HCT116 (cell line): ENCODE measurements around the gene ZFP57. TPM values are rescaled to one million over a fixed set of nuclear protein-coding genes. Genes with fewer than 3 reads are reported as not detected.

ENCODE experiments used
- ATAC-seq: fragments of 200-7000 bp; cut with Tn5 transposase; 2 replicates; pipeline ENCODE4 v1.9.1; 2020; ENCODE audit warnings: mild to moderate bottlenecking, moderate library complexity
- BruUV-seq: library from RNA; stranded (reverse); fragments of 400-500 nt; replicated peaks from 2 replicates; lab custom pipeline; 2021; lab: Mats Ljungman, UMichigan
- CTCF ChIA-PET: fragments of 300-600 bp; sonication (Branson Sonifier 250); formaldehyde crosslinking; loops from one replicate; lab custom pipeline; 2021; ENCODE audit warnings: antibody characterized with exemption; lab: Charles Lee
- POLR2A ChIA-PET: fragments of 300-600, 350-600 bp; sonication (Branson Sonifier 250); formaldehyde crosslinking; loops from one replicate; lab custom pipeline; 2021; ENCODE audit warnings: antibody characterized with exemption; lab: Charles Lee
- RAD21 ChIA-PET, 2 experiments: fragments of 300-600 bp; sonication (Branson Sonifier 250); formaldehyde crosslinking; loops; one replicate each; lab custom pipeline; 2023; ENCODE audit warnings: low total read pairs in 2 of 2; ENCODE audit not compliant: uncharacterized antibody in 2 of 2, unreplicated experiment in 2 of 2, low non-redundant PET in 1 of 2; lab: Charles Lee
- DNase-seq: peaks from one replicate; pipeline ENCODE4 v3.0.0-alpha.2; 2010; ENCODE audit warnings: low read depth, low spot score
- H2AFZ ChIP-seq: fragments of 200-600 bp; shearing (Covaris generic), sonication (generic); 2 replicates; pipeline ENCODE4 v1.6.1; 2017; ENCODE audit warnings: low read depth, mixed run types, mixed read lengths, antibody characterized with exemption, low read length; ENCODE audit not compliant: poor library complexity, severe bottlenecking
- H3K27ac ChIP-seq: 2 replicates; pipeline ENCODE4 v1.5.1; 2012; ENCODE audit warnings: low read depth, low read length
- H3K27me3 ChIP-seq: fragments of 200-600 bp; sonication (generic); 2 replicates; pipeline ENCODE4 v1.6.1; 2016; ENCODE audit warnings: mixed run types, low read length, mixed read lengths; ENCODE audit not compliant: insufficient read depth
- H3K36me3 ChIP-seq, 2 experiments: fragments of 200-500 bp in 1 of 2; fragments of 200-600 bp in 1 of 2; sonication (Bioruptor generic) in 1 of 2; sonication (generic) in 1 of 2; 2 replicates each; pipeline versions ENCODE4 v1.5.1 to v1.6.1; 2014 to 2016; ENCODE audit warnings: low read length in 2 of 2, inconsistent platforms in 1 of 2, mixed read lengths in 1 of 2, mixed run types in 1 of 2; ENCODE audit not compliant: insufficient read depth in 2 of 2, control insufficient read depth in 1 of 2
- H3K4me1 ChIP-seq, 2 experiments: fragments of 200-600 bp in 1 of 2; sonication (generic) in 1 of 2; 2 replicates each; pipeline versions ENCODE4 v1.5.1 to v1.6.1; 2012 to 2017; ENCODE audit warnings: low read length in 2 of 2, inconsistent platforms in 1 of 2, mild to moderate bottlenecking in 1 of 2, mixed read lengths in 1 of 2, mixed run types in 1 of 2, moderate library complexity in 1 of 2; ENCODE audit not compliant: insufficient read depth in 2 of 2, control insufficient read depth in 1 of 2
- H3K4me2 ChIP-seq: fragments of 200-600 bp; sonication (generic); 2 replicates; pipeline ENCODE4 v1.6.1; 2017; ENCODE audit warnings: mixed run types, low read length, mixed read lengths
- H3K4me3 ChIP-seq, 2 experiments: fragments of 200-600 bp in 1 of 2; sonication (generic) in 1 of 2; replicated peaks in 1 of 2; 2 replicates each; pipeline ENCODE4 v1.5.1; 2011 to 2016; ENCODE audit warnings: low read length in 2 of 2, control low read depth in 1 of 2, low read depth in 1 of 2, mild to moderate bottlenecking in 1 of 2, mixed read lengths in 1 of 2, mixed run types in 1 of 2
- H3K79me2 ChIP-seq: fragments of 200-600 bp; sonication (generic); 2 replicates; pipeline ENCODE4 v1.6.1; 2017; ENCODE audit warnings: mild to moderate bottlenecking, mixed run types, low read length, moderate library complexity, mixed read lengths; ENCODE audit not compliant: insufficient read depth
- H3K9ac ChIP-seq: fragments of 200-600 bp; sonication (generic); 2 replicates; pipeline ENCODE4 v1.6.1; 2016; ENCODE audit warnings: low read length, mixed read lengths
- H3K9me2 ChIP-seq: fragments of 200-600 bp; sonication (generic), shearing (Covaris generic); 2 replicates; pipeline ENCODE4 v1.6.1; 2017; ENCODE audit warnings: mixed run types, mild to moderate bottlenecking, moderate library complexity; ENCODE audit not compliant: insufficient read depth
- H3K9me3 ChIP-seq, 2 experiments: fragments of 200-500 bp in 1 of 2; fragments of 200-600 bp in 1 of 2; sonication (Bioruptor generic) in 1 of 2; sonication (generic) in 1 of 2; 2 replicates each; pipeline ENCODE4 v1.6.1; 2014 to 2017; ENCODE audit warnings: low read length in 2 of 2, mixed read lengths in 2 of 2, inconsistent platforms in 1 of 2, low read depth in 1 of 2, mild to moderate bottlenecking in 1 of 2, mixed run types in 1 of 2, moderate library complexity in 1 of 2; ENCODE audit not compliant: control insufficient read depth in 1 of 2, insufficient read depth in 1 of 2
- H4K20me1 ChIP-seq: fragments of 200-600 bp; sonication (generic), shearing (Covaris generic); 2 replicates; pipeline ENCODE4 v1.6.1; 2017; ENCODE audit warnings: mixed run types, mild to moderate bottlenecking, moderate library complexity; ENCODE audit not compliant: insufficient read depth
- ATF3 ChIP-seq: IDR thresholded peaks from 2 replicates; pipeline ENCODE4 v1.6.1; 2012
- CTCF ChIP-seq, 3 experiments: fragments of 200-600 bp in 1 of 3; sonication (generic) in 1 of 3; IDR thresholded peaks in 2 of 3; conservative IDR thresholded peaks in 1 of 3; 2 replicates each; pipeline ENCODE4 v1.5.1; 2012 to 2017; ENCODE audit warnings: low read depth in 2 of 3, low read length in 2 of 3, antibody characterized with exemption in 1 of 3, borderline replicate concordance in 1 of 3, control low read depth in 1 of 3, mild to moderate bottlenecking in 1 of 3, mixed read lengths in 1 of 3, mixed run types in 1 of 3, moderate library complexity in 1 of 3; ENCODE audit not compliant: insufficient read depth in 1 of 3
- ELF1 ChIP-seq: IDR thresholded peaks from 2 replicates; pipeline ENCODE4 v1.6.1; 2012; ENCODE audit warnings: low read depth, borderline replicate concordance
- EZH2 ChIP-seq: fragments of 200-600 bp; sonication (generic); IDR thresholded peaks from 2 replicates; pipeline ENCODE4 v1.6.1; 2017; ENCODE audit warnings: antibody characterized with exemption, mixed run types
- FOSL1 ChIP-seq: IDR thresholded peaks from 2 replicates; pipeline ENCODE4 v1.6.1; 2012; ENCODE audit warnings: low read depth
- POLR2A ChIP-seq: IDR thresholded peaks from 2 replicates; pipeline ENCODE4 v1.7.0; 2011; ENCODE audit warnings: borderline replicate concordance; ENCODE audit not compliant: insufficient read depth, insufficient read length; ENCODE audit errors: extremely low read depth
- POLR2AphosphoS5 ChIP-seq: IDR thresholded peaks from 2 replicates; pipeline ENCODE4 v1.6.1; 2011; ENCODE audit warnings: mild to moderate bottlenecking, low read depth, low read length, moderate library complexity
- RAD21 ChIP-seq: IDR thresholded peaks from 2 replicates; pipeline ENCODE4 v1.6.1; 2012; ENCODE audit warnings: low read depth, mild to moderate bottlenecking
- SIN3A ChIP-seq: IDR thresholded peaks from 2 replicates; pipeline ENCODE4 v1.6.1; 2012; ENCODE audit warnings: low read depth
- SP1 ChIP-seq: IDR thresholded peaks from 2 replicates; pipeline ENCODE4 v1.6.1; 2012; ENCODE audit warnings: low read depth
- SRF ChIP-seq: IDR thresholded peaks from 2 replicates; pipeline ENCODE4 v1.6.1; 2012; ENCODE audit warnings: low read depth
- TCF7L2 ChIP-seq: IDR thresholded peaks from 2 replicates; pipeline ENCODE4 v1.7.0; 2011; ENCODE audit warnings: borderline replicate concordance, inconsistent platforms; ENCODE audit not compliant: insufficient read depth, insufficient read length; ENCODE audit errors: extremely low read depth
- YY1 ChIP-seq: IDR thresholded peaks from 2 replicates; pipeline ENCODE4 v1.6.1; 2011; ENCODE audit warnings: low read length, low read depth, moderate library complexity, mild to moderate bottlenecking; ENCODE audit not compliant: insufficient replicate concordance; ENCODE audit errors: extremely low read depth
- ZFX ChIP-seq: fragments of 450-650 bp; IDR thresholded peaks from 2 replicates; pipeline ENCODE4 v1.6.1; 2017
- intact Hi-C: fragments of 100-400 bp; cut with micrococcal nuclease; formaldehyde crosslinking; loops from 2 replicates; pipeline ENCODE4 v1.10.0; 2022
- total RNA-seq: library from RNA; stranded (reverse); gene quantifications from one replicate; pipeline ENCODE4 v1.2.1, GENCODE V29; 2021; ENCODE audit not compliant: unreplicated experiment
- TF ChIP-seq, protein P1 (sequence below): IDR thresholded peaks from 2 replicates; pipeline ENCODE4 v1.6.1; 2011; ENCODE audit warnings: mild to moderate bottlenecking, low read length, moderate library complexity; ENCODE audit not compliant: insufficient replicate concordance; ENCODE audit errors: extremely low read depth

ZFP57 gene
- total RNA-seq, 1 experiment from 2014 or later = not detected

DNA sequence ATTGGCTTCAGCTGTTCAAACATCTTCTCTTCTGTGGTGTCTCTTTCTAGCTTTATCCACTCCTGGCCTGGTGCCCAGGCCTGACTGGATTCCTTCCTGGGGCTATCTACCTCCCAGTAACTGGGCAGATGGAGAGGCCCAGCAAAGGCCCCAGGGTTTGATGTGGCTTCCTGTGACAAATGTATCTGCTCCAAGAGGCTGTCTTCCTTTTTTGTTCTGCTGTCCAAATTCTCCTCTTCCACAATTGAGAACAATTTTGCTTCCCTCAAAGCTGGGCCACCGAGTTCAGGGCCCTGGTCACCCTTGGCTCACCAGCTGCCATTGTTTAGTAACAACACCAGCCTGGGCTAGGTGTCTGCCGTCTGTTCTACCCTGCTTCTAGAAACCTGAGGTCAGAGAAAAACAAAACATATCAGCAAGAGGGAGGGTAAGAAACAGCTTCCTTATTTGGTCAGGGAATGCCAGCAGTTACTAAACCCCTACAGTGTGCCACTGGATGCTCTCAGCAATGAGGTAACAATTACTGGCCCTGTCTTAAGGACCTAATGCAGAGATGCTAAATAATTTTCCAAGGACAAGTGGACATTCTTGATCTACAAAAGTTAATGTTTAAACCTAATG lies 3.9 kb downstream of the ZFP57 start:
- TF ChIP-seq SRF = 0 out of 2 replicates have a peak, but pooled peaks have one; percentile 14
- TF ChIP-seq, protein P1, sequence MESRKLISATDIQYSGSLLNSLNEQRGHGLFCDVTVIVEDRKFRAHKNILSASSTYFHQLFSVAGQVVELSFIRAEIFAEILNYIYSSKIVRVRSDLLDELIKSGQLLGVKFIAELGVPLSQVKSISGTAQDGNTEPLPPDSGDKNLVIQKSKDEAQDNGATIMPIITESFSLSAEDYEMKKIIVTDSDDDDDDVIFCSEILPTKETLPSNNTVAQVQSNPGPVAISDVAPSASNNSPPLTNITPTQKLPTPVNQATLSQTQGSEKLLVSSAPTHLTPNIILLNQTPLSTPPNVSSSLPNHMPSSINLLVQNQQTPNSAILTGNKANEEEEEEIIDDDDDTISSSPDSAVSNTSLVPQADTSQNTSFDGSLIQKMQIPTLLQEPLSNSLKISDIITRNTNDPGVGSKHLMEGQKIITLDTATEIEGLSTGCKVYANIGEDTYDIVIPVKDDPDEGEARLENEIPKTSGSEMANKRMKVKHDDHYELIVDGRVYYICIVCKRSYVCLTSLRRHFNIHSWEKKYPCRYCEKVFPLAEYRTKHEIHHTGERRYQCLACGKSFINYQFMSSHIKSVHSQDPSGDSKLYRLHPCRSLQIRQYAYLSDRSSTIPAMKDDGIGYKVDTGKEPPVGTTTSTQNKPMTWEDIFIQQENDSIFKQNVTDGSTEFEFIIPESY = no peak
- H3K9ac ChIP-seq = no peak overlapping the region
- no peak for ATAC-seq
- no peaks in the 10 kb centered on the region for H3K9me2 ChIP-seq
- H3K27me3 ChIP-seq = no peaks in the 10 kb centered on the region
- no peaks in the 10 kb centered on the region for H4K20me1 ChIP-seq
- H3K4me2 ChIP-seq = no peak overlapping the region
- no TSS peak for BruUV-seq
- ChIA-PET CTCF (interaction anchor here (0.7 to 2.8 kb wide), 5 partner anchors 20 to 27 kb away, joined by 3 to 11 read pairs (median 5); no protein-coding TSS in a partner anchor), POLR2A (no interaction called here), RAD21 (no interaction called here)
- no peak overlapping the region for H3K27ac ChIP-seq
- H3K4me3 ChIP-seq = no peak overlapping the region
- DNase-seq = no peak
- intact Hi-C loops = no loop called here
- H3K79me2 ChIP-seq = no peaks in the 10 kb centered on the region
- no peaks in the 10 kb centered on the region for H3K9me3 ChIP-seq
- no peak overlapping the region for H2AFZ ChIP-seq
- no peaks in the 10 kb centered on the region for H3K36me3 ChIP-seq
- H3K4me1 ChIP-seq = peaks cover 0 to 7% of the 10 kb centered on the region in 2 experiments; a peak in 1 of 4 replicates

GRCh38 chr6:29675561-29675960 lies 5.4 kb downstream of the ZFP57 start:
- H3K4me3 ChIP-seq = no peak overlapping the region
- POLR2A ChIA-PET = no interaction called here
- no peak for TF ChIP-seq POLR2A
- no peak for TF ChIP-seq SP1
- no peak for TF ChIP-seq SIN3A
- TF ChIP-seq YY1 = no peak
- TF ChIP-seq ZFX = no peak
- no peak for TF ChIP-seq CTCF (IDR thresholded peaks at IDR 0.05 in 2 of 3, conservative IDR thresholded peaks at IDR 0.05 in 1 of 3; ENCODE audit: borderline replicate concordance in 1 of 3, insufficient read depth in 1 of 3, low read depth in 2 of 3, low read length in 2 of 3)
- no peak for TF ChIP-seq FOSL1
- TF ChIP-seq EZH2 = no peak
- TF ChIP-seq TCF7L2 = no peak
- TF ChIP-seq ELF1 = no peak
- no peak for TF ChIP-seq RAD21
- TF ChIP-seq POLR2AphosphoS5 = no peak
- TF ChIP-seq ATF3 = no peak

More at GRCh38 chr6:29675561-29675960, 5.4 kb downstream of the ZFP57 start:
- Histone ChIP-seq H3K4me1 (peaks cover 0 to 7% of the 10 kb centered on the region in 2 experiments; a peak in 1 of 4 replicates), H3K79me2 (no peaks in the 10 kb centered on the region), H3K36me3 (no peaks in the 10 kb centered on the region), H3K27ac (no peak overlapping the region), H4K20me1 (no peaks in the 10 kb centered on the region), H3K9ac (no peak overlapping the region), H3K4me2 (no peak overlapping the region), H3K9me2 (no peaks in the 10 kb centered on the region), H3K9me3 (no peaks in the 10 kb centered on the region), H3K27me3 (no peaks in the 10 kb centered on the region), H2AFZ (no peak overlapping the region)
- BruUV-seq = no TSS peak
- intact Hi-C loops = no loop called here
- RAD21 ChIA-PET = interaction anchor here (0.7 kb wide), 2 partner anchors 21 to 809 kb away, joined by 4 to 7 read pairs; no protein-coding TSS in a partner anchor
- ATAC-seq (no peak), DNase-seq (no peak)
- CTCF ChIA-PET = interaction anchor here (1.7 kb wide), 1 partner anchor 22 kb away, joined by 6 read pairs; no protein-coding TSS in a partner anchor
